Measurements from ENCODE around the gene CYP27B1.

The CYP27B1 gene

DNA sequence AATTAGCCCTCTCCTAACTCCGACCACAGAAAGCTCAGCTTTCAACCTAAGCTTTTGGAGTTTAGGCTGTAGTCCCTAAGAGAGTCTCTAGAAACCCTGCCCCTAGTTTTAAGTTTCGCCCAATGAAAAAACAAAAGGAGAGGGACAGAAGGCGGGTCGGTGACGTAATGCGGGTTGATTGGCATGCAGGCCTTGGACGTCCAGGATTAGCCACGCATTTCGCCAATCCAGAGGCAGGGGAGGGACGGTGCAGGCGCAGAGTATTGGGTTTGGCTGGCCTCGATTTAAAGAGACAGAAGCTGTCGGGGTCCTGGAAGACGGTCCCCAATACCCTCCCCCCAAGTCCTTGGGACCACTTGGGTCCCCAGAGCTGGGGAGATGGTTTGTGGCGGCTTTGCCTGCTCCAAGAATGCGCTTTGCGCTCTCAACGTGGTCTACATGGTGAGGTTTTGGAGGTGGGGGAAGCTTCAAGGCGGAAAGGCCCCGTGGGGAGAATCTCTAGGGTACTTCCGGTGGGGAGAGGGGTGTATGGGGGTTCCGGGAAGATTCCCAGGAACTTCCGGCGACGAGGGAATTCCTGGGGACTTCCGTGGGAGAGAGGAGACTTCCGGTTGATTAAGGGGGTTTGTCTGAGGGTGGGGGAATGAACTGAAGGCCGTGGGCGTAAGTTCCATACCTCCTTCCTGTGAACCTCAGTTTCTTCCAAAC lies 21.9 kb downstream of the CYP27B1 start, which contains the start of gene TSPAN31:
TSPAN31 (plus strand) TSS at position 263 of the 708 bp plus-strand sequence; CDS start at position 379, 116 bp downstream.
- peaks cover 60% of the 10 kb centered on the region for H3K4me1 Mint-ChIP-seq (ENCODE audit: low read depth)
- intact Hi-C loops (cut with micrococcal nuclease) = loop anchor here (5.0 kb wide), 1 partner anchor 163 kb away; no protein-coding TSS in a partner anchor
- peak within 1 kb of the TSS; percentile 99 for H3K27ac Mint-ChIP-seq

DNA sequence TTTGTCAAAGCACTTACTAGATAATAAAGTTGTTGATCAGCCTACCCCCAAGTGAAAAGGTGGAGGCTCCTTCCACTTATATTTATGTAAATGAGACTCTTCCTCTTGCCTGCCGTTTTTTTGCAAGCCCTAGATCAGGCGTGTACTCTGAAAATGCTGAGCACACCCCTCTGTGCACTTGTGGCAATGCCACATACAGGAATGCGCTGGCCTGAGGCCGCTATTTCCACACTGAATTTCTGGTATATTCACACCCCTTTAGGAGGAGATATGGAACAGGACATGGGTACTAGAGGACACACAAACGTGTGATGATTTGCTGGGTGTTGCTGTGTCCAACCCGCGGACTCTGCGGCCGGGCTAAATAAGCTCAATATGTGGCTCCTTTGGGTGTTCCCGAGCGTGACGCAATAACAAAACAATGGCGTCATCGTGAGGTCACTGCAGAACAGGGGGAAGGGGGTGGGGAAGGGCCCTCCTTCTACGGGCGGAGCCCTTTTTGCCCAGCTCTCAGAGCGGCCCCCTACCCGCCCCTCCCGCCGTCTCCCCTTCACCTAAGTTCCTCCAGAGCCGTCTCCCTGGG lies 22.6 kb downstream of the CYP27B1 start:
- intact Hi-C loops (cut with micrococcal nuclease) = loop anchor here (5.0 kb wide), 1 partner anchor 162 kb away; no protein-coding TSS in a partner anchor
- H3K4me1 Mint-ChIP-seq (ENCODE audit: low read depth) = peaks cover 66% of the 10 kb centered on the region
- H3K9me3 Mint-ChIP-seq = no peaks in the 10 kb centered on the region
- H3K36me3 Mint-ChIP-seq (ENCODE audit: low read depth) = peaks cover 45% of the 10 kb centered on the region
- peak overlapping the region; percentile 96 for H3K4me3 Mint-ChIP-seq
- peak overlapping the region; percentile 99 for H3K27ac Mint-ChIP-seq
- H3K27me3 Mint-ChIP-seq = no peaks in the 10 kb centered on the region

More for the DNA sequence above, 21.9 kb downstream of the CYP27B1 start, which contains the start of gene TSPAN31:
- H3K4me3 Mint-ChIP-seq = peak within 1 kb of the TSS; percentile 96
- H3K27me3 Mint-ChIP-seq = no peaks in the 10 kb centered on the region
- peaks cover 51% of the 10 kb centered on the region for H3K36me3 Mint-ChIP-seq (ENCODE audit: low read depth)
- H3K9me3 Mint-ChIP-seq = no peaks in the 10 kb centered on the region

DNA sequence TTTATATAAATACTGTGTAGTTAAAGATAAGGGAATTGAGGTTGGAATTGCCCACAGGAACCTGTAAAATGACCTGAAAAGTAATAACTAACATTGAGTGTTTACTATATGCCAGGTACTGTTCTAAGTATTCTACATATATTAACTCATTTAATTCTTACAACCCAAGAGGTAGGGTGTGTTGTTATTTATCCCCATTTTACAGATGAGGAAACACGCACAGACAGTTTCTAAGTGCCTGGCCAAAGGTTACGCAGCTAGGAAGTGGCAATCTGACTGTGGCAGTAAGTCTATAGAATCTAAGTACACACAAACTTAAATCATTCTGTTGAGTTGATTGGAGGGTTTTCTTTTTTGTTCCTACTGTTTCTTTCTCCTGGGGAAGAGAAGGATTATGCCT lies 23.1 kb downstream of the CYP27B1 start:
- Mint-ChIP-seq H3K36me3 (ENCODE audit: low read depth) (peaks cover 40% of the 10 kb centered on the region), H3K4me3 (peak overlapping the region; percentile 96), H3K4me1 (ENCODE audit: low read depth) (peaks cover 65% of the 10 kb centered on the region), H3K27me3 (no peaks in the 10 kb centered on the region), H3K9me3 (no peaks in the 10 kb centered on the region), H3K27ac (peak overlapping the region; percentile 99)
- intact Hi-C loops (cut with micrococcal nuclease) = loop anchor here (5.0 kb wide), 1 partner anchor 161 kb away; no protein-coding TSS in a partner anchor

DNA sequence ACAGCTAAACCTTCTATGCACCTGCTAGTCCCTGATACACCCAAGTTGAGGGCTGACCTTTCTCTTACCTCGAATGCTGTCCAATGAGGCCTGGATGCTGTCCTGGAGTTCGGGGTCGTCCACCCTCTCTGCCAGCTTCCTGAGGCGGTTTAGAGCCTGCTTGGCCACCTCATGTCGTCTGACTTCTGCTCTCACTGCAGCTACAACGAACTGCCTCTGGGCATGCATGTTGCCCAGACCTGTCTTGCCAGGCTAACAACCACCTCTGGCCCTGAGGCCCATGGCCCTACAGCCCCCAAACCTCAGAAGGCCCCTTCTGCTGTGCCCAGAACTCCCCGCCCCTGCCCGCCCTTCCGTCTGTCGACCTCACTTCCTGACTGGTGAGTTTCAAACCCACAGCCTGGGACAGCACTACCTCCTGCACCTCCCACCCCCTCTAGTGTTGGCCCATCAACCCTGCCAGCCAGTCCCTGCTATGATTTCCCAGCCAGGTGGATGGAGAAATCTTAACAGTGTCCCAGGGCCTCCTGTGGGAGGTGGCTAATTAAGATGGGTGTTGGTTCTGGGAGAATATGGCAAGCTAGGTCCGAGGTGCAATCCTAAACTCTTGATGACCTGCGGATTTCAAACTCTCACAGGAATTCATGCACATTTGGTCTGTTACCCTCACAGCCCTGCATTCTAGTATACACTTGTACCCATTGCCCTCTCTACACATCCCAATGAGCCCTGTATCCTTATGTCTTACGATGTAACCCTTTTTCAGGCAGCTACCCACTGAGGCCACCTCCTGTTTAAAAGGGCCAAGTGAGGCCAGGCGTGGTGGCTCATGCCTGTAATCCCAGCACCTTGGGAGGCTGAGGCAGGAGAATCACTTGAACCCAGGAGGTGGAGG lies 24.8 kb downstream of the CYP27B1 start:
- Mint-ChIP-seq H3K9me3 (no peaks in the 10 kb centered on the region), H3K4me3 (peak overlapping the region; percentile 85), H3K36me3 (ENCODE audit: low read depth) (peaks cover 26% of the 10 kb centered on the region), H3K27ac (peak overlapping the region; percentile 84), H3K27me3 (no peaks in the 10 kb centered on the region), H3K4me1 (ENCODE audit: low read depth) (peaks cover 62% of the 10 kb centered on the region)
- intact Hi-C loops (cut with micrococcal nuclease) = loop anchor here (5.0 kb wide), 1 partner anchor 160 kb away; no protein-coding TSS in a partner anchor

DNA sequence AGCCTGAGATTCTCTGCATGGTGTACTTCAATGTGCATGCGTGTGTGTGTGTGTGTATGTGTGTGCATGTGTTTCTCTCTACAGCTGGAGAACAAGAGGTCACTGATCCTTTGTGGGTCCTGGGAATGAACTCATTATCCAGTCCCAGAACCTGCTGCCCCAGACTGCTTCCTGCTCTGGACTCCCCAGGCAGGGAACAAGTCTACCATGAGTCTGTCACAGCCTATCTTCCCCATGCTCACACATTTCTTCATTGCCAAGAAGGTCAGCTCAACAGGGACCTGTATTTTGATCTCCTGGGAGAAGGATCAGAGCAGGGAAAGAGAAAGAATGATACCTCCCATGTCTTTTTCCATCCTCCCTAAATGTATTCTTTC lies 25.5 kb downstream of the CYP27B1 start:
- intact Hi-C loops (cut with micrococcal nuclease) = loop anchor here (5.0 kb wide), 1 partner anchor 159 kb away; no protein-coding TSS in a partner anchor
- no peaks in the 10 kb centered on the region for H3K27me3 Mint-ChIP-seq
- H3K36me3 Mint-ChIP-seq (ENCODE audit: low read depth) = peaks cover 26% of the 10 kb centered on the region
- peak overlapping the region; percentile 84 for H3K27ac Mint-ChIP-seq
- H3K4me3 Mint-ChIP-seq = peak overlapping the region; percentile 85
- no peaks in the 10 kb centered on the region for H3K9me3 Mint-ChIP-seq
- H3K4me1 Mint-ChIP-seq (ENCODE audit: low read depth) = peaks cover 55% of the 10 kb centered on the region

DNA sequence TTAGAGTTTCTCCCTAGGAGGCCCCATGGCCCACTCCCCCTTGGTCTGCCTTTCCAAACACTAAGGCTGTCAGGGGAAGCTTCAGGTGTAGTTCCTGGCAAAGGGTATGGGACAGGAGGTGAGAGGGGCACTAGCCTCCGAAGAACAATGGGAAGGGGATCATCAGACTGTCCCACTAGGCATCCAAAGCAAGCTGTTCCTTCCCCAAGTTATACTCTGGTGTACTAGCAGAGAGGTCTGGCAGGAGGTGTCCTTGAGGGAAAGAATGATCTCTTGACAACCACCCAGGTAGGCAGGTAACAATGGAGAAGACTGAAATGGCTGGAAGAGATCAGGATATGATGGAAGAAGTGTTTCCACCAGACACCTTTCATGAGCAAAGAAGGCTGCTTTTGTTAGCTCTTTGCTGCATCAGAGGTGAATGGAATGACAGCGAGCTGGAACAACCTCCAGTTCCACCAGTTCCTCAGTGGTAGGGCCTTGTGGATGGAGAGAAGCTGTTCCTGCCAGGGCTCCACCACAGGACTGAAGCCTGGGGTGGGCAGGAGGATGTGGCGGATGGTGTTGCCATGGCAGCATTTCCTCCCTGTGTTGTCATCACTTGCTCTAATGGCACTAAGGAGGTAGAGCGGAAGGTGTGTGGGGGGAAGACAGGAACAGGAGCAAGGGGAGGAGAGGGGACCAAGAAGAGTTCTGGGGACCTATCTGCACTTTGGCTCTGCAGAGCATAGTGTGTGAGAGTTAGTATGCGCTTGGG lies 26.0 kb downstream of the CYP27B1 start:
- Mint-ChIP-seq H3K27ac (peak overlapping the region; percentile 84), H3K4me1 (ENCODE audit: low read depth) (peaks cover 49% of the 10 kb centered on the region), H3K9me3 (no peaks in the 10 kb centered on the region), H3K36me3 (ENCODE audit: low read depth) (peaks cover 25% of the 10 kb centered on the region), H3K4me3 (peak overlapping the region; percentile 85), H3K27me3 (no peaks in the 10 kb centered on the region)
- intact Hi-C loops (cut with micrococcal nuclease) = loop anchor here (5.0 kb wide), 1 partner anchor 159 kb away; no protein-coding TSS in a partner anchor

DNA sequence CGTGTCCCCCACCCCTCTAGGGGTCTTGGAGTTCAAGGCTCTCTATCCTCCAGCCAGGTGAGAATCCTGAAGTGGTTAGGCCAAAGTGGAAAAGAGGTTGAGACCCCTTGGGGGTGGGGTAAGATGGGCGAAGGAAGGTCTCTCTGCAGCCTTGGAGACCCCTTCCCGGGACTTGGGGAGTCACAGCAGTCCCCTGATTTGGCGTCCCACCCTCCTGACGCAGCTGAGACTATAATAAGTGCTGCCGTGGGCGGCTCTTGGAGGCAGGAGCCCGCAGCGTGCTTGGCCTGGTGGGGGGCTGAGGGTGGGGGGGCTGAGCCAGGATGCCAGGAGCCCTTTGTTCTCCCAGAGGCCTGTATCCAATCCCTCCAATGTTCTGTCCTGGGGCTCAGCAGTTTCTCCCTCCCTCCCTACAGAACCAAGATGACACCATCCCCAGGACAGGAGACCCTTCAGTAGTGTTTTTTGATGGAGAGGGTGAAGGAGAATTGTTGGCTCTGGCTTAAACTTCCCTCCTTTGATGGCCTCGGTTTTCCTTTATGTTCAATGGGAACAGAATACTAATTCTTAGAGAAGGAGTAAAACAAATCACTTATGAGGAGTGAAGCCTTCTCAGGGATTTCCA lies 26.9 kb downstream of the CYP27B1 start:
- intact Hi-C loops (cut with micrococcal nuclease) = loop anchor here (5.0 kb wide), 1 partner anchor 158 kb away; no protein-coding TSS in a partner anchor
- H3K36me3 Mint-ChIP-seq (ENCODE audit: low read depth) = peaks cover 24% of the 10 kb centered on the region
- H3K27ac Mint-ChIP-seq = no peak overlapping the region
- H3K4me3 Mint-ChIP-seq = peak overlapping the region; percentile 10
- H3K4me1 Mint-ChIP-seq (ENCODE audit: low read depth) = peaks cover 43% of the 10 kb centered on the region
- no peaks in the 10 kb centered on the region for H3K27me3 Mint-ChIP-seq
- H3K9me3 Mint-ChIP-seq = no peaks in the 10 kb centered on the region

DNA sequence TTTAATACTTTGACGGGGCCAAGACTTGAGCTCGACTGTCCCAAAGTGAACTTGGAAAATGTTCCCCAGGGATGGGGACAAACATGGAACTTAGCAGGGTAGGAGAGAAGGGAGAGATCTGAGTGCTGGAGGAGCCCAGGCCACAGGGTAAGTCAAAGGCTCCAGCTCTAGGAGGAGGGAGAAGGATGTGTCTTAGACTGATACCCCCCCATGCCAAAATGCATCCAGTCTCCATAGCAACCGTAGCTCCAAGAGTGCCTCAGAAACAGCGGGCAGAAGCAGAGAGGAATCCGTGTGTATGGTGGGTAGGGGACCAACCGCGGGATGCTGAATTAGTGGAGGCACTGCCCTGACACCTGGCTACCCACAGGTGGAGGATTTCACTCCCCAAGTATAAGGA lies 27.5 kb downstream of the CYP27B1 start:
- no peak overlapping the region for H3K4me3 Mint-ChIP-seq
- no peaks in the 10 kb centered on the region for H3K27me3 Mint-ChIP-seq
- intact Hi-C loops (cut with micrococcal nuclease) = no loop called here
- no peak overlapping the region for H3K27ac Mint-ChIP-seq
- H3K36me3 Mint-ChIP-seq (ENCODE audit: low read depth) = peaks cover 27% of the 10 kb centered on the region
- peaks cover 41% of the 10 kb centered on the region for H3K4me1 Mint-ChIP-seq (ENCODE audit: low read depth)
- no peaks in the 10 kb centered on the region for H3K9me3 Mint-ChIP-seq

DNA sequence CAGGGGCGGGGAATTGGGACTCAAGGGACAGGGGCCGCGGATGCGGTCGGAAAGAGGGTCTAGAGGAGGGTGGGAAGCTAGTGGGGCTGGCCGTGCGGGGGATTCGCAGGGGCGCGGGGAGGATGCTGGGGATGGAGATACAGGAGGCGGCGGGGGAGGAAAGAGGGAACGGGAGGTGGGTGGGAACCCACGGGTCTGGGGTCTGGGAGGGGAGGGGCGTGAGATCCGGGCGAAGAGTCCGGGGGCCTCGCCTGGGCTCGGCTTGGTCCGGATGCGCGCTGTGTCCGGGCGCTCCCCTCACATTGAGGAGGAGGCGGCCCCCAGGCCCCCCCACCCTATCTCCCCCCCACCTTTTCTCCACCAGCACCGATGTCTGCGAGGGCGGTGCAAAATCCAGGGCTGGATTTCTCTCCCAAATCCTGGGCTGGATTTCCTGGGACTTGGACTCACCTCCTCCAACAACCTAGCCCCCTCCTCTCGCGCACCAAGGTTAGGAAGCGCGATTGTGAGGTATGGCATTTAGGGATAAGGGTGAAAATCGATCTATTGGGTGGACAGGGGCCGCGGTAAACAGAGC lies 28.1 kb downstream of the CYP27B1 start, which contains the start of gene AGAP2:
AGAP2 (minus strand) TSS at position 82 of the 577 bp plus-strand sequence. CDS start 496 bp downstream, outside the sequence.
- no peaks in the 10 kb centered on the region for H3K9me3 Mint-ChIP-seq
- peaks cover 35% of the 10 kb centered on the region for H3K4me1 Mint-ChIP-seq (ENCODE audit: low read depth)
- H3K27me3 Mint-ChIP-seq = no peaks in the 10 kb centered on the region
- no peak within 1 kb of the TSS for H3K4me3 Mint-ChIP-seq
- intact Hi-C loops (cut with micrococcal nuclease) = no loop called here
- peaks cover 34% of the 10 kb centered on the region for H3K36me3 Mint-ChIP-seq (ENCODE audit: low read depth)
- no peak within 1 kb of the TSS for H3K27ac Mint-ChIP-seq

DNA sequence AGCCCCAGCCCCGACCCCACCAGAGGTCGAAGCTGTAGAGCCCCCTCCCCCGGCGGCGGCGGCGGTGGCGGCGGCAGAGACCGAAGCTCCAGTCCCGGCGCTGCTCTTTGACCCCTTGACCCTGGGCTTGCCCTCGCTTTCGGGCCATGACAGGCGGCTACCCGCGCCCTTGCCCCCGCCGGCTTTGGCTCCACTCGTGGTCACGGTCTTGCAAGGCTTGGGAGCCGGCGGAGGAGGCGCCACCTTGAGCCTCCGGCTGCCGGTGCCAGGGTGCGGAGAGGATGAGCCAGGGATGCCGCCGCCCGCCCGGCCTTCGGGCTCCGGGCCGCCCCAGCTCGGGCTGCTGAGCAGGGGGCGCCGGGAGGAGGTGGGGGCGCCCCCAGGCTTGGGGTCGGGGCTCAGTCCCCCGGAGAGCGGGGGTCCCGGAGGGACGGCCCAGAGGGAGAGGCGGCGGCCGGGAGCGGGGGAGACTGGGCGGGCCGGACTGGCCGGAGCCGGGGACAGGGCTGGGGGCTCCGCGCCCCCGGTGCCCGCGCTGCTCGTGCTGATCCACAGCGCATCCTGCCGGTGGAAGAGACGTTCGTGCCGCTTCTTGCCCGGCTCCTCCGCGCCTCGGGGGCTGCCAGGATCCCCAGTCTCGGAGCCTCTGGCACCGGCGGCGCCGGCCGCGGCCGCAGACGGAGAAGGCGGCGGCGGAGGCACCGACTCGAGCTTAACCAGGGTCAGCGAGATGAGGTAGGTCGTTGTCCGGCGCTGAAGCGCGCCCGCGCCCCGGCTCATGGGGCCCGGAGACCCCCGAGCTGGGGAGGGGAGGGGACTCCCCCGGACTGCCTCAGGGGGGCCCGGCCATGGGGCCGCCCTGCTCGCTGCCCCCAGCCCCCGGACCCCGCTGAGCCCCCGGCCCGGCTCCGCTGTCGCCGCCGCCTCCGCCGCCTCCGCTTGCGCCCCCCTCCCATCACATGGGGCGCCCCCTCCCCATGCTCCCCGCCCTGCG lies 29.1 kb downstream of the CYP27B1 start:
- Mint-ChIP-seq H3K9me3 (no peaks in the 10 kb centered on the region), H3K4me3 (no peak overlapping the region), H3K27me3 (no peaks in the 10 kb centered on the region), H3K27ac (no peak overlapping the region), H3K36me3 (ENCODE audit: low read depth) (peaks cover 44% of the 10 kb centered on the region), H3K4me1 (ENCODE audit: low read depth) (peaks cover 35% of the 10 kb centered on the region)
- intact Hi-C loops (cut with micrococcal nuclease) = no loop called here

DNA sequence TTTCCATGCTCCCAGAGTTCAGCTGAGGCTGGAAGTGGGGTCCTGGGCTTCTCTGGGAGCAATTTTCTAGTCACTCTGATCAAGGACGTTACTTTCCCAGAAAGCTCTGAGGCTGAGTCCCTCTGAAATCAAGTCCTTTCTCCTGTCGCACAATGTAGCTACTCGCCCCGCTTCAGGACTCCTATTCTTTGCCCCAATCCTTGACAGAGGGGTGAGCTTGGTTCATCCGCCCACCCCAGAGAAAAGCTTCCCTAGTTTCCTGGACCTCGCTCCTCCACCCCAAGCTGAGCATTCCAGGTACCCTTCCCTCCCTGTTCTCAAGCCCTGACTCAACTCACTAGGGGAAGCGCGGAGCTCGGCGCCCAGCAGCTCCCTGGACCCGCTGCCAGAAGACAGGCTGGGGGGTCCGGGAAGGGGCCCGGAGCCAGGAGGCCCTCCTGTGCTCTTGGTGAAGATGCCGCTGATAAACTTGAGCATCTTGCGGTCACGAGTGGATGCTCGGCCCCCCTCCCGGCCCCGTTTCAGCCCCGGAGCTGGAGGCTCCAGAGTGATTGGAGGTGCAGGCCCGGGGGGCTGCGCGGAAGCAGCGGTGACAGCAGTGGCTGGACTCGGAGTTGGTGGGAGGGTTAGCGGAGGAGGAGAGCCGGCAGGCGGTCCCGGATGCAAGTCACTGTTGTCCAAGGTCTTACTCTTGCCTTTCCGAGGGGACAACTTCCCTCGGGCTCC lies 30.0 kb downstream of the CYP27B1 start:
- no peaks in the 10 kb centered on the region for H3K9me3 Mint-ChIP-seq
- H3K27ac Mint-ChIP-seq = no peak overlapping the region
- peaks cover 28% of the 10 kb centered on the region for H3K4me1 Mint-ChIP-seq (ENCODE audit: low read depth)
- H3K36me3 Mint-ChIP-seq (ENCODE audit: low read depth) = peaks cover 52% of the 10 kb centered on the region
- no peaks in the 10 kb centered on the region for H3K27me3 Mint-ChIP-seq
- intact Hi-C loops (cut with micrococcal nuclease) = no loop called here
- no peak overlapping the region for H3K4me3 Mint-ChIP-seq
